ENCODE measurements around the gene EFTUD2. TPM values are rescaled to one million over a fixed set of nuclear protein-coding genes. Genes with fewer than 3 reads are reported as not detected.

The EFTUD2 gene
- total RNA-seq, 1 donor from 2014 or later = 98.4 TPM

DNA sequence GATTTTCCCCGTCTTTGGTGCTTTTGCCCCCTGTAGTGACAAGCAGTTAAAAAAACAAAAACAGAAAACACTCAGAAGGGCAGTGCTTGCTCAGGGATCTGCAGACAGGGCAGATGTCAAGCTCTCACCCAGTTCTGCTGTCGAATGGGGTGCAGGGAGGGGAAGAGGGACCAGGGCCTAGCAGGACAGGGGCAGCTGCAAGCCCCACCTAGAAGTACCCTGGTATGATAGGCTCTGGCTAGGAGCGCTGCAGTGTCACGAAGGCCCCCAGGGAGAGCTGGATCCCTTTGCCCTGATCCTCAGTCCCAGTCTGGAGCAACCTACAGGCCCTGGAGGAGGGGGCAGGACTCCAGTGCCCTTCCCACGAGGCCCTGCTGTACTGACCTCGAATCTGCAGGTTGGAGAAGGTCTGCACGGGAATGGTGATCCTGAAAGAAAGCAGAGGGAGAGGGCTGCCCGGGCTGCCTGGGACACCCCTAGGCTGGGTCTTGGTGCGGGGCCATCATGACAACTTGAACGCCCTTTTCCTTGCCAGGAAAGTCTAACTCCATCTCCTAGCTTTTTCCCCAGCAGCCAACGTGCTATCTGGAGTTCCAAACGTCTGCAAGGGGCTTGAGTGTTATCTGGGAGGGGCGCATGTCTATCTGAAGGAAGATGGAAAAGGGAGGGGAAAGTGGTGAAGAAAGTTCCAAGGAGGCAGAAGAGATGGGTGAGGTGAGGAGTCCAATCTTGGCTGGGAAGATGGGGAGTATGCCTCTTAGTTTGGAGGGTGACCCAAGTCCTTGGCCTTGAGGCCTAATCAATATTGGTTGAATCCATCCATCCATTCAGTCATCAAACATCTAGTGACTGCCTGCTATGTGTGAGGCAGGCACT lies 11.2 kb upstream of the EFTUD2 start:
- no peak for TF ChIP-seq CTCF (IDR thresholded peaks at IDR 0.05; ENCODE audit: insufficient read depth, low read length, poor library complexity, severe bottlenecking)
- H3K27me3 ChIP-seq (ENCODE audit: control insufficient read depth, insufficient read depth, low read length) = peaks cover 5% of the 10 kb centered on the region
- no peak overlapping the region for H3K4me3 ChIP-seq (ENCODE audit: low read depth, low read length)
- no peak for DNase-seq (ENCODE audit: low read depth)
- H3K36me3 ChIP-seq (ENCODE audit: control insufficient read depth, insufficient read depth, low read length) = no peaks in the 10 kb centered on the region

GRCh38 chr17:44909681-44910144 lies 10.5 kb upstream of the EFTUD2 start:
- Histone ChIP-seq H3K4me3 (ENCODE audit: low read depth, low read length) (no peak overlapping the region), H3K27me3 (ENCODE audit: control insufficient read depth, insufficient read depth, low read length) (peaks cover 5% of the 10 kb centered on the region), H3K36me3 (ENCODE audit: control insufficient read depth, insufficient read depth, low read length) (no peaks in the 10 kb centered on the region)
- peak; percentile 55 for DNase-seq (ENCODE audit: low read depth)
- no peak for TF ChIP-seq CTCF (IDR thresholded peaks at IDR 0.05; ENCODE audit: insufficient read depth, low read length, poor library complexity, severe bottlenecking)

- Histone ChIP-seq H3K27me3 (ENCODE audit: control insufficient read depth, insufficient read depth, low read length) (peaks cover 2% of the 10 kb centered on the region), H3K4me3 (ENCODE audit: low read depth, low read length) (no peak overlapping the region), H3K36me3 (ENCODE audit: control insufficient read depth, insufficient read depth, low read length) (no peaks in the 10 kb centered on the region)
- no peak for DNase-seq (ENCODE audit: low read depth)
- no peak for TF ChIP-seq CTCF (IDR thresholded peaks at IDR 0.05; ENCODE audit: insufficient read depth, low read length, poor library complexity, severe bottlenecking)
These were observed 9.6 kb upstream of the EFTUD2 start for GRCh38 chr17:44908761-44909326.

GRCh38 chr17:44907729-44908470 lies 8.7 kb upstream of the EFTUD2 start:
- peaks cover 2% of the 10 kb centered on the region for H3K27me3 ChIP-seq (ENCODE audit: control insufficient read depth, insufficient read depth, low read length)
- H3K36me3 ChIP-seq (ENCODE audit: control insufficient read depth, insufficient read depth, low read length) = no peaks in the 10 kb centered on the region
- no peak for DNase-seq (ENCODE audit: low read depth)
- H3K4me3 ChIP-seq (ENCODE audit: low read depth, low read length) = no peak overlapping the region
- TF ChIP-seq CTCF (IDR thresholded peaks at IDR 0.05; ENCODE audit: insufficient read depth, low read length, poor library complexity, severe bottlenecking) = no peak

DNA sequence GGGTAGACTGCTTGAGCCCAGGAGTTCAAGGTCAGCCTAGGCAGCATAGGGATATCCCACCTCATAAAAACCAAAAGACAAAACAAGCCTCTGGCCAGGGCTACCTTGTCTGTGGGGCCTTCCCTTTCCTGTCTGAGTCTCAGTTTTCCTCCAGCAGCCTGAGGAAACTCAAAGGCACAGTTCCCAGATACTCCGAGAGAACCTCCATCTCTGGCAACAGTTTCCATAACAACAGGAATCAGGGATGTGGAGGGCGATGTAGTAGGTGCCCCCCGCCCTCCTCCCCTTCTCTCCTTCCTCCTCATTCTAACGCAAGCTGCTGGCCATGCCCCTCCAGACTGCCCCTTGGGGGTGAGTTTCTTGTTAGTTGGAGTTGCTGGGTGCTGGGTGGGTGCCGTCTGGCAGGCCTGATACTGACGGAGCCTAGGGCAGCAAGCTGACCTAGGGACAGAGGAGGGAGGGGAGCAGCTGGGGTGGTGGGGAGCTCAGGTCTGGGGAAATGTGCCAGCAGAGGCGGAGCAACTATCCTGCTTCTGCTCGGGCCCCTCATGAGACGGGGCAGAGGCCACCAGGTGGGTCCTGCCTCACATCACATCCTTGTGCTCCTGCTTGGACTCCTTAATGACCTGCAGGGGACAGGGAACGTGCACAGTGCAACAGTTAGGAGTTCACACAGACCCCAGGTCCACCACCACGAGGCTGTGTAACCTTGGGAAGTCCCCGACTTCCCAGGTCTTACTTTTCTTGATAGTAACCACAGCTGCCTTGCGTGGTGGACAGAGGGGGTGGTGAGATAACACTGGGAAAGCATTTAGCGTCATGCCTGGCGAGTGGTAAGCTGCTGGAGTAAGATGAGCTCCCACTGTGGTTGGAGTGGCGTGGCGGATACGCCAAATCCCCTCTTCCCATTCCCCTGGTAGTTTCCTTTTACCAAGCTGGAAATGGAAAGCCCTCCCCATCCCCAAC lies 7.8 kb upstream of the EFTUD2 start:
- no peak for TF ChIP-seq CTCF (IDR thresholded peaks at IDR 0.05; ENCODE audit: insufficient read depth, low read length, poor library complexity, severe bottlenecking)
- DNase-seq (ENCODE audit: low read depth) = no peak
- no peak overlapping the region for H3K4me3 ChIP-seq (ENCODE audit: low read depth, low read length)
- peaks cover 2% of the 10 kb centered on the region for H3K27me3 ChIP-seq (ENCODE audit: control insufficient read depth, insufficient read depth, low read length)
- H3K36me3 ChIP-seq (ENCODE audit: control insufficient read depth, insufficient read depth, low read length) = no peaks in the 10 kb centered on the region

Measured in kidney epithelial cell (primary cell).